Embryonic facial prominence (tissue), 1 donor: ENCODE measurements around the gene ABI3BP.
A peak's percentile ranks its signal among the peaks of the same experiment; 100 is the strongest.

Experiments used
- DNase-seq: peaks from one replicate; pipeline ENCODE4 v3.0.0-alpha.2; 2016; ENCODE audit errors: extremely low spot score

The ABI3BP gene

GRCh38 chr3:100726706-100727105, 266.5 kb downstream of the ABI3BP start:
- DNase-seq: no peak

- DNase-seq: no peak
Observed at GRCh38 chr3:100725935-100726513, 267.2 kb downstream of the ABI3BP start.

- no peak for DNase-seq
Observed at GRCh38 chr3:100720426-100720825, 272.8 kb downstream of the ABI3BP start.

- no peak for DNase-seq
Observed at GRCh38 chr3:100719136-100719535, 274.1 kb downstream of the ABI3BP start.

- no peak for DNase-seq
Observed at GRCh38 chr3:100717637-100718487, 275.4 kb downstream of the ABI3BP start.

GRCh38 chr3:100717063-100717462, 276.2 kb downstream of the ABI3BP start:
- no peak for DNase-seq

GRCh38 chr3:100715176-100715575, 278.0 kb downstream of the ABI3BP start:
- DNase-seq: no peak

GRCh38 chr3:100710261-100710968, 282.8 kb downstream of the ABI3BP start:
- peak; percentile 25 for DNase-seq

- peak; percentile 64 for DNase-seq
Observed at GRCh38 chr3:100709842-100710260, 283.4 kb downstream of the ABI3BP start.

GRCh38 chr3:100708989-100709841, 284.0 kb downstream of the ABI3BP start, which contains the start of gene TFG:
TSS of gene TFG (plus strand) at chr3:100709494. CDS start at chr3:100713686, 4,192 bp downstream.
- DNase-seq: peak; percentile 97

GRCh38 chr3:100708644-100708988, 284.6 kb downstream of the ABI3BP start:
- DNase-seq: no peak

GRCh38 chr3:100706365-100706764, 286.9 kb downstream of the ABI3BP start:
- no peak for DNase-seq

- DNase-seq: no peak
Observed at GRCh38 chr3:100703865-100704264, 289.4 kb downstream of the ABI3BP start.

GRCh38 chr3:100702980-100703345, 290.3 kb downstream of the ABI3BP start:
- DNase-seq: no peak

- DNase-seq: no peak
Observed at GRCh38 chr3:100702082-100702979, 290.9 kb downstream of the ABI3BP start.

GRCh38 chr3:100700708-100701107, 292.5 kb downstream of the ABI3BP start:
- DNase-seq: no peak
